GM21528 (cell line): Measurements from ENCODE around the gene GPRASP1.
A peak's percentile ranks its signal among the peaks of the same experiment; 100 is the strongest.
"Not testable (repeated sequence)": the region's sequence is repeated elsewhere in the genome, so short reads cannot be mapped to it uniquely, and the experiment has no call there.

Experiments
- ATAC-seq: cut with Tn5 transposase; IDR thresholded peaks from one replicate; pipeline ENCODE4 v1.9.1; 2021; ENCODE audit warnings: mild to moderate bottlenecking, moderate library complexity; ENCODE audit not compliant: unreplicated experiment, low FRiP score

The GPRASP1 gene, protein sequence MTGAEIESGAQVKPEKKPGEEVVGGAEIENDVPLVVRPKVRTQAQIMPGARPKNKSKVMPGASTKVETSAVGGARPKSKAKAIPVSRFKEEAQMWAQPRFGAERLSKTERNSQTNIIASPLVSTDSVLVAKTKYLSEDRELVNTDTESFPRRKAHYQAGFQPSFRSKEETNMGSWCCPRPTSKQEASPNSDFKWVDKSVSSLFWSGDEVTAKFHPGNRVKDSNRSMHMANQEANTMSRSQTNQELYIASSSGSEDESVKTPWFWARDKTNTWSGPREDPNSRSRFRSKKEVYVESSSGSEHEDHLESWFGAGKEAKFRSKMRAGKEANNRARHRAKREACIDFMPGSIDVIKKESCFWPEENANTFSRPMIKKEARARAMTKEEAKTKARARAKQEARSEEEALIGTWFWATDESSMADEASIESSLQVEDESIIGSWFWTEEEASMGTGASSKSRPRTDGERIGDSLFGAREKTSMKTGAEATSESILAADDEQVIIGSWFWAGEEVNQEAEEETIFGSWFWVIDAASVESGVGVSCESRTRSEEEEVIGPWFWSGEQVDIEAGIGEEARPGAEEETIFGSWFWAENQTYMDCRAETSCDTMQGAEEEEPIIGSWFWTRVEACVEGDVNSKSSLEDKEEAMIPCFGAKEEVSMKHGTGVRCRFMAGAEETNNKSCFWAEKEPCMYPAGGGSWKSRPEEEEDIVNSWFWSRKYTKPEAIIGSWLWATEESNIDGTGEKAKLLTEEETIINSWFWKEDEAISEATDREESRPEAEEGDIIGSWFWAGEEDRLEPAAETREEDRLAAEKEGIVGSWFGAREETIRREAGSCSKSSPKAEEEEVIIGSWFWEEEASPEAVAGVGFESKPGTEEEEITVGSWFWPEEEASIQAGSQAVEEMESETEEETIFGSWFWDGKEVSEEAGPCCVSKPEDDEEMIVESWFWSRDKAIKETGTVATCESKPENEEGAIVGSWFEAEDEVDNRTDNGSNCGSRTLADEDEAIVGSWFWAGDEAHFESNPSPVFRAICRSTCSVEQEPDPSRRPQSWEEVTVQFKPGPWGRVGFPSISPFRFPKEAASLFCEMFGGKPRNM (N-terminal part only)

DNA sequence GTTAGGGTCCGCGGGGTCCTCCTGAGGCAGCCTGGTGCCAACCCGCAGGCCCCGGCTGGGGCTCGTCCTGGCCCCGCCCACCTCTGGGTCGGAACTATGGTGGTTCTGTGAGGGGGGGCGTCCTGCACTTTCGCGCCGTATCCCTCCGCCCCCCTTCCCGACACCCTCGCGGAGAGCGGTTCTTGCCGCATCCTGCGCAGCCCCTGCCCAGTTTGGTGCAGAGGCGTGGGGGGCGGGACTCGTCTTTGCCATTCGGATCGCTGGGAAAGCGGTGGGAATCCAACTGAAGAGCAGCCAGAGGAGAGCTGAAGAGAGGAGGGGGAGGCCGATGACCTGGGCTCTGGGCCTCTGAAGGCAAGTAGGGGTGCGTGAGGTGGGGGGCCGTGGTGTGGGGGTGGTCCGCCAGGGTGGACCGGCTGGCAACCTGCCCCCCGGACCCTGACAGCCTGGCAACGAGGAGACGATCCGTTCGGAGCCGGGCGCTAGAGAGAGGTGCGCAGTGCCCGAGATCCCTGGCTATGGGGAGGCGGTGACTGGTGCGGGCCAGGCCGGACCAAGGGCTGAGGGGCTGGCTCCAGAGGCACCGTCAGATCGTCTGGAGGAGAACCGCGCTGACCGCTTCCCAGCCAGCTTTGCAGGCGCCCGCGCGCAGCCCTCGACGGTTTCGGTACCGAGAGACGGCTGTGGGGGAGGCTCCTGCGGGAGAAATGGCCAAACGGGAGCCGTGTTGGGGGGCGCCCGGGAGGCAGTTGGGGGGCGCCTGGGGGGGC, at the start of gene GPRASP1:
Gene GPRASP1 (plus strand): TSS at position 242 of the 770 bp plus-strand sequence. CDS start 2,431 bp downstream, outside the sequence.
- peak; percentile 61 for ATAC-seq

DNA sequence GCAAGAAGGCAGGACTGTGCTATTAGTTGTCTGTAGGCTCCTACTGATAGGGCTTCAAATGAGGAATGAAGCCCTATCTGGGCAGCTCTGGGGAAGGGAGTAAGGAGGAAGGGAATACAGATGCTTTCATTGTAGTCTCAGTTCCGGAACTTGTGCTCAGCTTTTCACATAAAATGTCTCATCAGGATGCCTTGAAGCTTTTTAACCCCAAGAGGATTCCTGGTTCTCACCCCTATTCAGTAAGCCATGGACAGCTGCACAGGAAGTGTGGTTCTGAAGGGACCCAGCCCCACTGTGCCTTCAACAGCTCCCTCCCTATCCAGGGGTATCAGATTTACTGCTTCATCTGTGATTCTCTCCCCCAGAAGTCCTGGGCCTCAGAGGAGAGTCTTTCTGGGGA, 47.0 kb upstream of the GPRASP1 start:
- no peak for ATAC-seq

DNA sequence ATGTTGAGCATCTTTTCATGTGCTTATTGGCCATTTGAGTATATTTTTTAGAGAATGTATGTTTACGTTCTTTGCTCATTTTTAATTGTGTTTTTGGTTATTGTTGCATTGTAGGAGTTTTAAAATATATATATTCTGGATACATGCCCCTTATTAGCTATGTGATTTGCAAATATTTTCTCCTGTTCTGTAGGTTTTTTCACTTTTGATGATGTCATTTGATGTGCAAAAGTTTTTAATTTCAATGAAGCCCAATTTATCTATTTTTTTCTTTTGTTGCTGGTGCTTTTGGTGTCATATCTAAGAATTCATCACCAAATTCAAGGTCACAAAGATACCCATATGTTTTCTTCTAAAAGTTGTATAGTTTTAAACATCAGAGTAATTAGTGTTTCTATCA, 45.2 kb upstream of the GPRASP1 start:
- ATAC-seq = no peak

DNA sequence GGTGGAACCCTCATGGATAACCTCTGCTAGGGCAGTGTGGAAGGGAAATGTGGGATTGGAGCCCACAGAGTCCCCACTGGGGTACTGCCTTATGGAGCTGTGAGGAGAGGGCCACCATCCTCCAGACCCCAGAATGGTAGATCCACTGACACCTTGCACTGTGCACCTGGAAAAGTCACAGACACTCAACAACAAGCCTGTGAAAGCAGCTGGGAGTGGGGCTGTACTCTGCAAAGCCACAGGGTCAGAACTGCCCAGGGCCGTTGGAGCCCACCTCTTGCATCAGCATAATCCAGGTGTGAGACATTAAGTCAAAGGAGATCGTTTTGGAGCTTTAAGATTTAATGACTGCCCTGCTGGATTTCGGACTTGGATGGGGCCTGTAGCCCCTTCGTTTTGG, 40.4 kb upstream of the GPRASP1 start:
- no peak for ATAC-seq

DNA sequence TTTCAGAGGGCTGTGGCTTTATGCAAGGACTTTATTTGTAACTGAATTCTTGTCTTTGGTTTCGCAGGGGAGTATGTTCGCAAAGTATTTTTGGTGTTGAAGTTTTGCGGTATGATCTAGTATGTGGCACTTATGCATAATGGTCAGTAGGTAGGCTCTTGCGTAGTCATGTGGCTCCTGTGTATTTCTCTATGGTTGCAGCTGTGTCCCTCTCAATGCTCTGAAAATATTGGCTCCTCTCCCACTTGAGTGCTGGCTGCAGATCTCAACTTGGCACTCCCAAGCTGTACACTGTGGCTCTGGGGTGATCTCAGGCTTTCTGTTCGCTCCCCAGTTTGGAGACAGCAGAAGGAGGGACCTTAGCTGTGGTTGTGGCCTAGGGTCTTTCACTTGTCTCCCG, 27.2 kb upstream of the GPRASP1 start:
- ATAC-seq = no peak

DNA sequence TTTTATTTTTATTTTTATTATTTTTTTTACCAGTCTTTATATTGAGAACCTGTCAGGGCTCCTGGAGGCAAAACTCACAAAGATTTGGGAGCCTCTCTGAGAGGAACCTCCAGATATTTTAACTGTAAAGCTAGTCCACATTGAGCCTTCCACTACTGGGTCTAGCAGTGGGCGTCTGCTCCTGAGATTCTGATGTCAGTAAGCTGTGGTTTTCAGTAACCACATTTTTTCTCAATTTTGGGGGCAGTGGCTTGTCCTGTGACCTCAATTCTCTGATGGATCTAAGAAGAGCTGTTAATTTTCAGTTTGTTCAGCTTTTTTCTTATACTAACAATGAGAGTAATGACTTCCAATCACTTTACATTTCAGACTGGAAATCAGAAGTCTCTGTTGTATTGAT, 23.6 kb upstream of the GPRASP1 start:
- no peak for ATAC-seq

DNA sequence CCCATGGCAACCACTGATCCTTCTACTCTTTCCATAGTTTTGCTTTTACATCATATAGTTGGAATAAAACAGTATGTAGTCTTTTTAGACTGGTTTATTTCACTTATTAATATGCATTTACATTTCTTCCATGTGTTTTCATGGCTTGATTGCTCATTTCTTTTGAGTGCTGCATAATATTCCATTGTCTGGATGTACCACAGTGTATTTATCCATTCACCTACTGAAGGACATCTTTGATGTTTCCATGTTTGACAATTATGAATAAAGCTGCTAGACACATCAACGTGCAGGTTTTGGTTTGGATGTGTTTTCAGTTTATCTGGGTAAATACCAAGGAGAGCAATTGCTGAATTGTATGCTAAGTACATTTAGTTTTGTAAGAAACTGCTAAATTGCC, 13.7 kb upstream of the GPRASP1 start:
- ATAC-seq = no peak

DNA sequence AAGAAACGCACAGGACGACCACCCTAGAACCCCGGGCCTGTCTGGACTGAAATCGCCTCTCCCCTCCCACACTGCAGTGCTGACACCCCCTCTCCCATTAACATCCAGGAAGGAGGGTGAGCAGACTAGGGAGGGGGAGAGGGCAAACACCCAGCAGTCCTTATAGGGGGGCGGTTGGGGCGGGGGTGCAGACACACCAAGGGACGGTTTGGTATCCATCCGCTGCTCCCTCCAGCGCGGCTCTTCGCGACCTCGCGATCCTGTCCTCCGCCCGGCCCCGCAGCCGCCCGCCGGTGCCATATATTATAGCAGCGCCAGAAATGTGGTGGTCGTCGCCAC, 411 bp upstream of the GPRASP1 start:
- peak; percentile 21 for ATAC-seq

DNA sequence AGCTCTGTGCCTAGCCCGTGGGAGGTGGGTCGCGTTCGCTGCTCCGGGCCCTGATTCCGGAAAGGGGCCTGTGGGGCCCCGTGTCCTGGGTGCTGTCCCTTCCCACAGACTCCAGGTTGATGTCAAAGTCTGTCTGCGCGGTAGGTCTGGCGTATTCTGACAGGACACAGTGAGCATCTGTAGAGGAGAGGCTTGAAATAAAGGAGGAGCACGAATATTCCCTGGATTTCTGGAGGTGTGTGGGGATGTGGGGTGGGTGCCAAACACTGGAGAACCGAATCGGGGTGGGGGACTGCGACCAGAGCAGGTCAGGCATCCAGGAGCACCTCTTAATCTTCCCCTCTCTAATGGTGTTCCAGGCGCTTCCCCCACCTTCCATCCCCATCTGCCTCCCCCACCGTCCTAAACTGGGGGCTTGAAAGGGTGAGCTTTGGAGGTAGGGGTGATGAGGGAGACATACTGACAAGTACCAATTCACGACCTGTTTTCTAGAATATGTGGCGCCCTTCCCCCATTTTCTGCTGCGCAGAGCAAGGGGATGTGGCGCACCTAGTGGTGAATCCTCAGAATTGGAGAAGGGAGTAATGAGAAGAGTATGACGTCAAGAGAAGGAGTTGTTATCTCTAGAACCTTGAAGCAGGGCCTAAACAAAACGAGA, 877 bp downstream of the GPRASP1 start:
- peak; percentile 39 for ATAC-seq

DNA sequence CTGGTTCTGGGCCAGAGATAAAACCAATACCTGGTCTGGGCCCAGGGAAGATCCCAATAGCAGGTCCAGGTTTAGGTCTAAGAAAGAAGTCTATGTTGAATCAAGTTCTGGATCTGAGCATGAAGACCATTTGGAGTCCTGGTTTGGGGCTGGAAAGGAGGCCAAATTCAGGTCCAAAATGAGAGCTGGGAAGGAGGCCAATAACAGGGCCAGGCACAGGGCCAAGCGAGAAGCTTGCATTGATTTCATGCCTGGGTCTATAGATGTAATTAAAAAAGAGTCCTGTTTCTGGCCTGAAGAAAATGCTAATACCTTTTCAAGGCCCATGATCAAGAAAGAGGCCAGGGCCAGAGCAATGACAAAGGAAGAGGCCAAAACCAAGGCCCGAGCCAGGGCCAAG, 3.4 kb downstream of the GPRASP1 start:
- ATAC-seq = no peak

DNA sequence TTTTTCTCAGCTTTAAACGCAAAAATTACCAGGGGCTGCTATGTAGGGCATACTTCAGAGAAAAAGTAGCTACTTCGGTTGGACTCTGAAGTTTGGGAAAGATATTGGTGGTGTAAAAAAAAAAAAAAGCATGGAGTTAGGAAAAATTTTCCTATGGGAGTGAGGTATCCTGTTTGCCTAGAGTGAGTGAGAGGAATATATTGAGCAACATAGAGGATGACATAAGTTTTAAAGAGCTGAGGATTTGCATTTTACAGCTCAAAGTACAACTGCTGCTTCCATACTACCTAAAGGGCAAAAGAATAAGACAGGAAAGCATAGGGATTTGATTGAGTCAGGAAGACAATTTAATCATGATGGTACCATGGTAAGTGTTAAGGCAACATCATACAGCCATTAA, 7.3 kb downstream of the GPRASP1 start:
- ATAC-seq = no peak

DNA sequence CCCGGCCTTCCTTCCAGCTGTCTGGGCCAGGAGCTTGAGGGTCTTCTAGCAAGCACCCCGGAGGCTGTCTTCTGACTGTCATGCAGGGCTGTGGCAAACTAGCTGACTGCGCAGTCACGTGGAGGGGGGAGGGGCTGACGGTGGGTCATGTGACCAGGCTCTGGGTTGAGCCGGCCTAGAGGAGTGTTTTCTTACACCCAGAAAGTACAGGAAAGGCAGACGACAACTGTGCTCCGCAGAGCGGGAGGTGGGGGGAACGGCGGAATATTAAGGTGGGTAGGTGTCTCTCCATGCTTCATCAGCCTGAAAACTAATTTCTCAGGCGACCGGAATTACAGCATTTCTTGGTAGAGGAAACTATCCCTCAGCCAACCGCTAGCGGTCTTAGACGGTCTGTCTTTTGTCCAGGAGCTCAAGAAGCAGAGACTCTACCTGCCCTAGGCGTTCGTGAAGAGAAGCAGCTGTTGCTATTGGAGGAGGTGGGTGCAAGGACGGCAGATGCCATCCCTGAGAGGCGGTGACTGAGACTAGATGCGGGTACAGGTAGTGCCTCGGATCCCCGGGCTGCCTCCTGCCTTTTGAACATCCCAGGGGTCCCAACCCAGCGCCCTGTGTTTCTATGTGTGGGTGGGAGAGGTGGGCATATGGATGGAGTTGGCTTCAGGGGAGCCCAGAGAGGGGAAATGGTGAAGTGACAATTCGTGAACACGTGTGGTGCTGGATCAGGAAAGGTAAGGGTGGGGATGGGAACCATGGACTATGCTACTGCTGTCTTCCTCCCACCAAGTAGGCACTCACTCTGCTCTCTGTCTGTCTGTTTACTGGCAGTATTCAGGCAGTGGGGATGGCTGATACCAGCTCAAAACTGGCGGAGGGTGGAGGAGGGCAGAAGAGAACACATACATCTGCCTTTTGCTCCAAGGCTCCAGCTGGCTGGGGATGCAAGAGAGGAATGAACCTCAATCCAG, 8.8 kb downstream of the GPRASP1 start:
- peak; percentile 98 for ATAC-seq

DNA sequence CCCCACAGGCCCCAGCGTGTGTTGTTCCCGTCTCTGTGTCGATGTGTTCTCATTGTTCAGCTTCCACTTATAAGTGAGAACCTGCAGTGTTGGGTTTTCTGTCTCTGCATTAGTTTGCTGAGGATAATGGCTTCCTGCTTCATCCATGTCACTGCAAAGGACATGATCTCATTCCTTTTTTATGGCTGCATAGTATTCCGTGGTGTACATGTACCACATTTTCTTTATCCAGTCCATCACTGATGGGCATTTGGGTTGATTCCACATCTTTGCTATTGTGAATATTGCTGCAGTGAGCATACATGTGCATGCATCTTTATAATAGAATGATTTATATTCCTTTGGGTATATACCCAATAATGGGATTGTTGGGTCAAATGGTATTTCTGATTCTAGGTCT, 12.5 kb downstream of the GPRASP1 start:
- ATAC-seq = not testable (repeated sequence)

DNA sequence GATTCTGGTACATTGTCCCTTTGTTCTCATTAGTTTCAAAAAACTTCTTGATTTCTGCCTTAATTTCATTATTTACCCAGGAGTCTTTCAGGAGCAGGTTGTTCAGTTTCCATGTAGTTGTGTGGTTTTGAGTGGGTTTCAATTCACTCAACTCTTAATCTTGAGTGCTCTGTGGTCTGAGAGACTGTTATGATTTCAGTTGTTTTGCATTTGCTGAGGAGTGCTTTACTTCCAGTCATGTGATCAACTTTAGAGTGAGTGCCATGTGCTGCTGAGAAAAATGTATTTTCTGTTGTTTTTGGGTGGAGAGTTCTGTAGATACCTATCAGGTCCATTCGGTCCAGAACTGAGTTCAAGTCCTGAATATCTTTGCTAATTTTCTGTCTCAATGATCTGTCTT, 15.8 kb downstream of the GPRASP1 start:
- not testable (repeated sequence) for ATAC-seq

DNA sequence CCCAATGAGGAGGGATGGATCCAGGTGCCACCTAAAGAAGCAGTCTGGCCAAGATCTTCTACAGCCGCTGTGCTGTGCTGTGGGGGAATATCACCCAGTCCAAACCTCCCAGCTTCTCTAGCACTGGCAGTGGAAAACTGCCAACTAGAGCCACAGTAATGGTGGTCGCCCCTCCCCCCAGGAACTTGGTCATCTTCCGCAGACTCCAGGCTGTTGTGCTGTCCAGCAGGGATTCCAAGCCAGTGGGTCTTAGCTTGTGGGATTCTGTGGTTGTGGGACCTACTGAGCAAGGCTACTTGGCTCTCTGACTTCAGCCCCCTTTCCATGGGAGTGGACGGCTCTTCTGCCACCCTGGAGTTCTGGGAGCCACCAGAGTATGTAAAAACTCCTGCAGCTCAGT, 18.2 kb downstream of the GPRASP1 start:
- no peak for ATAC-seq

DNA sequence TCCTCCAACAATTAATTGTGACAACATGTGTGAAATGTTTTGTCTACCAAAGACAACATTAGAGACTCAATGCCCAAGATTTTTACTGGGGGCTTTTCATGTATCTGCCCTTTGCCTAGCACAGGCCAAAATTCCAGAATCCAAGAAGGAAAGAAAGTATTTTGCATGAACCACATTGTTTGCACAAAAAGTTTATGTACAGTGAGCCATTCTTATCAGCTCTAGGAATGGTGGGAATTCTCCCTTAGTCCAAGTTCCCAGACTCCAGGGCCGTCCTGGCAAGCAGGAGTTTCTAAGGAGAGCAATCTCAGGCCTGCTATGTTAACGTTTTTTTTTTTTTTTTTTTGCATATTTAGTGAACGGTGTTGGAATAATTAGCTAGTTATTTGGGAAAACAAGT, 21.6 kb downstream of the GPRASP1 start:
- ATAC-seq = no peak

DNA sequence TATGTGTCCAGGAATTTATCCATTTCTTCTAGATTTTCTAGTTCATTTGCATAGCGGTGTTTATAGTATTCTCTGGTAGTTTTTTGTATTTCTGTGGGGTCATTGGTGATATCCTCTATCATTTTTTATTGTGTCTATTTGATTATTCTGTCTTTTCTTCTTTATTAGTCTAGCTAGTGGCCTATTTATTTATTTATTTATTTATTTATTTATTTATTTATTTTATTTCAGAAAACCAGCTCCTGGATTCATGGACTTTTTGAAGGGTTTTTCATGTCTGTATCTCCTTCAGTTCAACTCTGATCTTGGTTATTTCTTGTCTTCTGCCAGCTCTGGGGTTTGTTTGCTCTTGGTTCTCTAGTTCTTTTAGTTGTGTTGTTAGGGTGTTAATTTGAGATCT, 26.2 kb downstream of the GPRASP1 start:
- ATAC-seq = not testable (repeated sequence)

DNA sequence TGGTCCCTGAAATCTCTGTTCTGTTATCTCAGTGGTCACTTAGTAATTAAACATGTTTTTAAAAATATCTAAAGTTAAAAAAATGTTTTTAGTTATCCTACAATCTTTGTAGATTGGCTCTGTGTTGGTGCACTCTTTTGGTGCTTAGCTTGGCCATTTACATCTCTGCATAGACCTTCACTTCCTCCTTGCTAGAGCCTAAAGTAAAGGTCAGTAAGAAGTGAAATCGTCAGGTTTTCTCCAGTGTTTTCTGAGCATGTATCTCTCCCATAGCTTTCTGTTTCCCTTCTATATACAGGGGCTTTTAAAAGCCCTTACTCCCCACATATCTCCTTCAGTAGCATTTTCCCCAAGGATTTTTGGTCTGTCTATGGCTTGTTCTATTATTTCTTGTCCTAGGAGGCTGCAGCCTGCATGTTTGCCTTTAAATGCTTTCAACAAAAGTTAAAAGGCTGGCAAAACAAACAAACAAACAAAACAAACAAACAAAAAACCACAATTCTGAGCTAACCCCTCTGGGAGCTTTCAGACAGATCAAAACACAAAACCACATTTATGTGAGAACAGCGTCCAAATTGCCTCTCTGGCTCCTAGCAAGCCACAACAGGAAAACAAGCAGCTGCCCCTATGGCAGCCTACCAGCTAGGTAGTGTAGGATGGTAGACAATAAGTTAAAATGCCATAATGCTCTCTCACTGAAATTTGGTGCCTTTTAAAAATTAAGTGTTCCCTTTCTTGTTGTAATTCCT, 33.7 kb downstream of the GPRASP1 start:
- ATAC-seq = no peak
